GM12891 (cell line): ENCODE data around the gene MYOM1.
"Not testable (repeated sequence)": the region's sequence is repeated elsewhere in the genome, so short reads cannot be mapped to it uniquely, and the experiment has no call there.

Experiments used
- DNase-seq: peaks from one replicate; pipeline ENCODE4 v3.0.0; 2011; ENCODE audit warnings: low spot score; ENCODE audit not compliant: insufficient read length
- FAIRE-seq: peaks from 2 replicates; lab custom pipeline; 2011; peaks lifted over from hg19 to GRCh38; lab: Jason Lieb, UNC
- PAX5 ChIP-seq: IDR thresholded peaks from 2 replicates; pipeline ENCODE4 v1.6.1; 2011; ENCODE audit warnings: low read length, moderate library complexity, mild to moderate bottlenecking; ENCODE audit not compliant: insufficient read depth, severe bottlenecking
- POLR2A ChIP-seq: IDR thresholded peaks from 2 replicates; pipeline ENCODE4 v1.6.1; 2011; ENCODE audit warnings: low read depth, low read length, control low read depth
- POLR2AphosphoS5 ChIP-seq: IDR thresholded peaks from 2 replicates; pipeline ENCODE4 v1.6.1; 2011; ENCODE audit warnings: low read depth, low read length, control low read depth
- POU2F2 ChIP-seq: IDR thresholded peaks from 2 replicates; pipeline ENCODE4 v1.6.1; 2011; ENCODE audit warnings: low read depth, mild to moderate bottlenecking, control low read depth, low read length, moderate library complexity
- SPI1 ChIP-seq: IDR thresholded peaks from 2 replicates; pipeline ENCODE4 v1.6.1; 2011; ENCODE audit warnings: low read depth, low read length, control low read depth
- TAF1 ChIP-seq: IDR thresholded peaks from 2 replicates; pipeline ENCODE4 v1.6.1; 2011; ENCODE audit warnings: low read depth, low read length, control low read depth

The MYOM1 gene

GRCh38 chr18:3055186-3055728 is 164.5 kb downstream of the MYOM1 start:
- DNase-seq (no peak), FAIRE-seq (no peak)
- no peak for TF ChIP-seq PAX5
- no peak for TF ChIP-seq POLR2AphosphoS5
- TF ChIP-seq TAF1 = no peak
- no peak for TF ChIP-seq POU2F2
- TF ChIP-seq POLR2A = no peak
- no peak for TF ChIP-seq SPI1

- TF ChIP-seq SPI1 = no peak
- no peak for TF ChIP-seq POLR2A
- TF ChIP-seq TAF1 = no peak
- DNase-seq = no peak
- FAIRE-seq = no peak
Measured at GRCh38 chr18:3054780-3055179, 165.0 kb downstream of the MYOM1 start.

GRCh38 chr18:3054214-3054613 is 165.6 kb downstream of the MYOM1 start:
- FAIRE-seq (no peak), DNase-seq (no peak)
- TF ChIP-seq SPI1 = no peak
- no peak for TF ChIP-seq PAX5
- TF ChIP-seq POLR2A = no peak
- TF ChIP-seq POLR2AphosphoS5 = no peak
- TF ChIP-seq POU2F2 = no peak
- no peak for TF ChIP-seq TAF1

GRCh38 chr18:3053081-3053480 is 166.7 kb downstream of the MYOM1 start:
- FAIRE-seq (no peak), DNase-seq (no peak)
- TF ChIP-seq POU2F2 (no peak), TAF1 (no peak), PAX5 (no peak), POLR2A (no peak), SPI1 (no peak), POLR2AphosphoS5 (no peak)

- no peak for TF ChIP-seq POLR2AphosphoS5
- TF ChIP-seq TAF1 = no peak
- no peak for TF ChIP-seq PAX5
- no peak for TF ChIP-seq POU2F2
- no peak for TF ChIP-seq POLR2A
- TF ChIP-seq SPI1 = no peak
- FAIRE-seq (no peak), DNase-seq (no peak)
Measured at GRCh38 chr18:3052411-3052758, 167.4 kb downstream of the MYOM1 start.

- no peak for FAIRE-seq
- DNase-seq = no peak
- TF ChIP-seq POLR2AphosphoS5 = no peak
- TF ChIP-seq TAF1 = no peak
- TF ChIP-seq PAX5 = no peak
- TF ChIP-seq SPI1 = no peak
- TF ChIP-seq POU2F2 = no peak
- no peak for TF ChIP-seq POLR2A
Measured at GRCh38 chr18:3051718-3052410, 167.9 kb downstream of the MYOM1 start.

- not testable (repeated sequence) for FAIRE-seq
Measured at GRCh38 chr18:3049897-3050454, 169.8 kb downstream of the MYOM1 start.

GRCh38 chr18:3048820-3049349 is 170.9 kb downstream of the MYOM1 start:
- DNase-seq = no peak
- no peak for FAIRE-seq
- no peak for TF ChIP-seq POU2F2
- TF ChIP-seq PAX5 = no peak
- TF ChIP-seq SPI1 = no peak
- no peak for TF ChIP-seq POLR2A
- TF ChIP-seq POLR2AphosphoS5 = no peak
- TF ChIP-seq TAF1 = no peak

More at GRCh38 chr18:3049897-3050454, 169.8 kb downstream of the MYOM1 start:
- not testable (repeated sequence) for DNase-seq

- FAIRE-seq (no peak), DNase-seq (no peak)
- TF ChIP-seq POLR2A = no peak
Measured at GRCh38 chr18:3048121-3048520, 171.6 kb downstream of the MYOM1 start.

- no peak for TF ChIP-seq POU2F2
- no peak for TF ChIP-seq PAX5
- no peak for TF ChIP-seq TAF1
- no peak for TF ChIP-seq POLR2A
- no peak for TF ChIP-seq POLR2AphosphoS5
- TF ChIP-seq SPI1 = no peak
- DNase-seq (no peak), FAIRE-seq (peak; percentile 80)
Measured at GRCh38 chr18:3046216-3046808, 173.5 kb downstream of the MYOM1 start.
